Activated CD4-positive, alpha-beta T cell treated with anti-CD3 and anti-CD28 coated beads, Interleukin-10, Interleukin-2, amounts not matched to agents 100 ng/mL and 50 ng/mL, durations not matched to agents 16 hours and 8 hours (primary cell): Measurements from ENCODE around the gene FAM151B.

Experiments used
- DNase-seq: peaks from one replicate; pipeline ENCODE4 v3.0.0-alpha.2; 2020

FAM151B gene

DNA sequence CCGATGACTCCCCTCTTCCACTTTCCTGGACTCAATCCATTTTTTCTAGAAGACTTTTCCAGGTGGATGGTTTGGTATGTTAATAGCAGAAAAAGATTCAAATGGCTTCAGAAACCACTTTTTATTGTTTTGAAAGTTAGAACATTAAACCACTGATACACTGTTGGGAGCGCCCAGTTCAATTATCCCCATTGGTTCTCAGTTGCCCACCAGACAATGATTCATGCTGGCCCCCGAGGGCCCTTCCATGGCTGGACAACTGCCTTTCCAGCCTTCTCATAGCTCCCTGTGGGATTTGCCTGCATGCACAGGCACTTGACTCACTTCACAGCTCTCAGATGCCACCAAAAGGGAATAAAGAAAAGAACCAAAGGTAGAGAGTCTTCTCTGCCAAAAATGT is 103.5 kb downstream of the FAM151B start:
- DNase-seq, result no peak

DNA sequence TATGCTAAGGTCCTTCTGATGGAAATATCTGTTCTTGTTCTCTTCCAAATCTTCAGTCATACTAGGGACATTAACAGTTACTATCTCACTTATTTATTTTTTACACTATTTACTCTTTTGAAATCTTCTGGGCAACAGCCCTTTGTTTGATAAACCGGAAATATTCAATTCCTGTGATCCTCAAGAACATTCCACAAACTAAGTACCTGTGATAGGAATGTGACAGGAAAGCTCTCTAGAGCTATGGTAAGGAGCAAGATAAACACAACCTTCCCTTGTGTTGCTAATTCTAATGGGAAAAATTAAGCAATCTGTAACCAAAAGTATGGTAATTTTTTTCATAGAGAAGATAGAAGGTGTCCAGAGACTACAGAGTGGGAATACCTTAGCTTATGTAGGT is 104.2 kb downstream of the FAM151B start:
- DNase-seq, result no peak
